Measurements from ENCODE around the gene EDAR. TPM values are rescaled to one million over a fixed set of nuclear protein-coding genes. Genes with fewer than 3 reads are reported as not detected.

The EDAR gene
- polyA plus RNA-seq, 1 of the 3 experiments (the other 2 are of a cell fraction), result not detected

- no peaks in the 10 kb centered on the region; the same call in 1 of the 2 replicates for H3K27me3 ChIP-seq (ENCODE audit: insufficient read depth)
- no peak overlapping the region for H3K9ac ChIP-seq
- H3K36me3 ChIP-seq (replicated peaks in 1 of 2; ENCODE audit: control insufficient read depth in 1 of 2, insufficient read depth in 2 of 2, low read length in 1 of 2), result no peaks in the 10 kb centered on the region
- H3K4me1 ChIP-seq (ENCODE audit: control insufficient read depth in 1 of 2, insufficient read depth in 2 of 2, low read depth in 1 of 2, low read length in 1 of 2), result peaks cover 0 to 3% of the 10 kb centered on the region in 2 experiments; a peak in 1 of 4 replicates
- H4K20me1 ChIP-seq (ENCODE audit: insufficient read depth), result no peaks in the 10 kb centered on the region
- no peaks in the 10 kb centered on the region for H3K9me3 ChIP-seq
- 74% methylated on average over 6 of the region's 12 CpGs for WGBS (ENCODE audit: low lambda C conversion rate)
- ChIA-PET CTCF (interaction anchor here (2.6 kb wide), 1 partner anchor 18 kb away, joined by 9 read pairs; no protein-coding TSS in a partner anchor), POLR2A (no interaction called here)
- no peaks in the 10 kb centered on the region for H3K9me2 ChIP-seq
- H3F3A ChIP-seq (replicated peaks; ENCODE audit: insufficient read depth), result no peaks in the 10 kb centered on the region
- H3K79me2 ChIP-seq (ENCODE audit: insufficient read depth), result no peaks in the 10 kb centered on the region
- H3K27ac ChIP-seq (ENCODE audit: low read depth in 2 of 2, low read length in 1 of 2), result no peak overlapping the region
- TF ChIP-seq USF2 (IDR thresholded peaks at IDR 0.05; ENCODE audit: borderline replicate concordance, low read depth, low read length) (no peak), NRF1 (IDR thresholded peaks at IDR 0.05; ENCODE audit: low read depth, low read length) (no peak), POLR2AphosphoS5 (IDR thresholded peaks at IDR 0.05; ENCODE audit: low read depth, low read length) (no peak), TAF1 (IDR thresholded peaks at IDR 0.05; ENCODE audit: borderline replicate concordance, low read depth, low read length) (no peak), ELF1 (IDR thresholded peaks at IDR 0.05) (no peak), YY1 (IDR thresholded peaks at IDR 0.05; ENCODE audit: low read depth) (no peak), USF1 (IDR thresholded peaks at IDR 0.05; ENCODE audit: borderline replicate concordance, low read depth) (no peak), RXRA (IDR thresholded peaks at IDR 0.05; ENCODE audit: borderline replicate concordance, low read depth) (no peak), EP300 (IDR thresholded peaks at IDR 0.05; ENCODE audit: borderline replicate concordance in 1 of 2, low read depth in 1 of 2, low read length in 1 of 2) (no peak), MAX (IDR thresholded peaks at IDR 0.05; ENCODE audit: low read depth) (no peak), PBX3 (IDR thresholded peaks at IDR 0.05) (no peak)
- peak; percentile 7 for DNase-seq
- no peak overlapping the region for H3K4me2 ChIP-seq
- no peak overlapping the region for H3K4me3 ChIP-seq (ENCODE audit: low read depth in 2 of 2, low read length in 1 of 2)
- no peak overlapping the region for H2AFZ ChIP-seq (ENCODE audit: low read depth)
Observed at GRCh38 chr2:108910011-108910431, 79.0 kb downstream of the EDAR start.

GRCh38 chr2:108909275-108909823 is 79.7 kb downstream of the EDAR start:
- CTCF ChIA-PET, result interaction anchor here (2.6 kb wide), 1 partner anchor 19 kb away, joined by 9 read pairs; no protein-coding TSS in a partner anchor

More at GRCh38 chr2:108909275-108909823, 79.7 kb downstream of the EDAR start:
- WGBS (ENCODE audit: low lambda C conversion rate), result 18% methylated on average over 1 of the region's 9 CpGs
- Histone ChIP-seq H3K4me1 (ENCODE audit: control insufficient read depth in 1 of 2, insufficient read depth in 2 of 2, low read depth in 1 of 2, low read length in 1 of 2) (peaks cover 0 to 3% of the 10 kb centered on the region in 2 experiments; a peak in 1 of 4 replicates), H3K4me2 (no peak overlapping the region), H3K4me3 (ENCODE audit: low read depth in 2 of 2, low read length in 1 of 2) (no peak overlapping the region), H3K9me2 (no peaks in the 10 kb centered on the region), H4K20me1 (ENCODE audit: insufficient read depth) (no peaks in the 10 kb centered on the region), H3K79me2 (ENCODE audit: insufficient read depth) (no peaks in the 10 kb centered on the region), H3K27me3 (ENCODE audit: insufficient read depth) (no peaks in the 10 kb centered on the region; the same call in 1 of the 2 replicates), H3K9me3 (no peaks in the 10 kb centered on the region), H3K27ac (ENCODE audit: low read depth in 2 of 2, low read length in 1 of 2) (no peak overlapping the region), H3K9ac (no peak overlapping the region), H2AFZ (ENCODE audit: low read depth) (no peak overlapping the region), H3F3A (replicated peaks; ENCODE audit: insufficient read depth) (no peaks in the 10 kb centered on the region), H3K36me3 (replicated peaks in 1 of 2; ENCODE audit: control insufficient read depth in 1 of 2, insufficient read depth in 2 of 2, low read length in 1 of 2) (no peaks in the 10 kb centered on the region)
- POLR2A ChIA-PET, result no interaction called here
- peak; percentile 11 for DNase-seq
- TF ChIP-seq ELF1 (IDR thresholded peaks at IDR 0.05) (no peak), EZH2phosphoT487 (IDR thresholded peaks at IDR 0.05; ENCODE audit: borderline replicate concordance, low read depth) (no peak), GATA2 (CRISPR knock-in tag; IDR thresholded peaks at IDR 0.05) (no peak)
